Measurements from ENCODE around the gene SLC46A3.

The SLC46A3 gene

DNA sequence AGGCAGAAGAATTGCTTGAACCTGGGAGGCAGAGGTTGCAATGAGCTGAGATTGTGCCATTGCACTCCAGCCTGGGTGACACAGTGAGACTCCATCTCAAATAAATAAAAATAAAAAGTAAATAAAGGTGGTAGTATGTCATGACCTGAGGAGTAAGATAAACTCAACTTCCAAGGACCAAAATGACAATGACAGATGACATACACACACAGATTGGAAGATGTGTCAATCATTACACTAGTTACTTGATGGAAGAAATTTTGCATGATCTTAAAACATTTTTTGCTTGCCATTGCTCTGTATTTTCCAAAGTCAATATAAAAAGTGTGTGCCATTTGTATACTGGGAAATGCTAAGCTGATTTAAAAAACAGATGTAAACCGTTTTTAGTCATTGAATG is 4.1 kb downstream of the SLC46A3 start:
- H3K4me1 ChIP-seq (ENCODE audit: low read depth, poor library complexity, severe bottlenecking), result no peaks in the 10 kb centered on the region
- H3K36me3 ChIP-seq (ENCODE audit: insufficient read depth), result no peaks in the 10 kb centered on the region
- TF ChIP-seq CTCF (conservative IDR thresholded peaks at IDR 0.05; ENCODE audit: low read depth, low read length), result no peak
- H3K79me2 ChIP-seq (ENCODE audit: insufficient read depth, low read depth), result no peaks in the 10 kb centered on the region
- no peaks in the 10 kb centered on the region for H3K27me3 ChIP-seq (ENCODE audit: insufficient read depth, low read depth)
- no peak overlapping the region for H3K9ac ChIP-seq
- no peak overlapping the region for H3K4me3 ChIP-seq (IDR thresholded peaks at IDR 0.05; ENCODE audit: insufficient read depth, low read depth, low read length)
- H2AFZ ChIP-seq (ENCODE audit: low read depth), result no peak overlapping the region
- H4K20me1 ChIP-seq (ENCODE audit: insufficient read depth), result no peaks in the 10 kb centered on the region
- H3K4me2 ChIP-seq, result no peak overlapping the region
- H3K27ac ChIP-seq, result no peak overlapping the region

GRCh38 chr13:28710161-28710560 is 8.6 kb downstream of the SLC46A3 start:
- no peak overlapping the region for H2AFZ ChIP-seq (ENCODE audit: low read depth)
- H3K27me3 ChIP-seq (ENCODE audit: insufficient read depth, low read depth), result no peaks in the 10 kb centered on the region
- no peak for TF ChIP-seq CTCF (conservative IDR thresholded peaks at IDR 0.05; ENCODE audit: low read depth, low read length)
- no peak overlapping the region for H3K27ac ChIP-seq
- no peak overlapping the region for H3K4me2 ChIP-seq
- no peaks in the 10 kb centered on the region for H4K20me1 ChIP-seq (ENCODE audit: insufficient read depth)
- peaks cover 15% of the 10 kb centered on the region for H3K4me1 ChIP-seq (ENCODE audit: low read depth, poor library complexity, severe bottlenecking)
- no peaks in the 10 kb centered on the region for H3K36me3 ChIP-seq (ENCODE audit: insufficient read depth)
- H3K4me3 ChIP-seq (IDR thresholded peaks at IDR 0.05; ENCODE audit: insufficient read depth, low read depth, low read length), result no peak overlapping the region
- no peaks in the 10 kb centered on the region for H3K79me2 ChIP-seq (ENCODE audit: insufficient read depth, low read depth)
- no peak overlapping the region for H3K9ac ChIP-seq

- Histone ChIP-seq H3K4me1 (ENCODE audit: low read depth, poor library complexity, severe bottlenecking) (peaks cover 15% of the 10 kb centered on the region), H3K79me2 (ENCODE audit: insufficient read depth, low read depth) (no peaks in the 10 kb centered on the region), H3K27ac (no peak overlapping the region), H3K4me3 (IDR thresholded peaks at IDR 0.05; ENCODE audit: insufficient read depth, low read depth, low read length) (no peak overlapping the region), H2AFZ (ENCODE audit: low read depth) (no peak overlapping the region), H3K27me3 (ENCODE audit: insufficient read depth, low read depth) (no peaks in the 10 kb centered on the region), H3K9ac (no peak overlapping the region), H3K4me2 (peak overlapping the region; percentile 78), H4K20me1 (ENCODE audit: insufficient read depth) (no peaks in the 10 kb centered on the region), H3K36me3 (ENCODE audit: insufficient read depth) (no peaks in the 10 kb centered on the region)
- no peak for TF ChIP-seq CTCF (conservative IDR thresholded peaks at IDR 0.05; ENCODE audit: low read depth, low read length)
Measured at GRCh38 chr13:28707629-28708427, 10.9 kb downstream of the SLC46A3 start.

GRCh38 chr13:28705461-28706083 is 13.2 kb downstream of the SLC46A3 start:
- H3K9ac ChIP-seq, result no peak overlapping the region
- no peaks in the 10 kb centered on the region for H3K27me3 ChIP-seq (ENCODE audit: insufficient read depth, low read depth)
- TF ChIP-seq CTCF (conservative IDR thresholded peaks at IDR 0.05; ENCODE audit: low read depth, low read length), result no peak
- H2AFZ ChIP-seq (ENCODE audit: low read depth), result no peak overlapping the region
- H3K4me1 ChIP-seq (ENCODE audit: low read depth, poor library complexity, severe bottlenecking), result peaks cover 15% of the 10 kb centered on the region
- no peak overlapping the region for H3K4me2 ChIP-seq
- H3K27ac ChIP-seq, result no peak overlapping the region
- H3K4me3 ChIP-seq (IDR thresholded peaks at IDR 0.05; ENCODE audit: insufficient read depth, low read depth, low read length), result no peak overlapping the region
- H3K36me3 ChIP-seq (ENCODE audit: insufficient read depth), result no peaks in the 10 kb centered on the region
- no peaks in the 10 kb centered on the region for H4K20me1 ChIP-seq (ENCODE audit: insufficient read depth)
- no peaks in the 10 kb centered on the region for H3K79me2 ChIP-seq (ENCODE audit: insufficient read depth, low read depth)

Data from KMS-11 (cell line).